Smooth muscle cell (in vitro differentiated cells): Measurements from ENCODE around the gene CUEDC2. TPM values are rescaled to one million over a fixed set of nuclear protein-coding genes. Genes with fewer than 3 reads are reported as not detected.

ENCODE experiments used
- DNase-seq: peaks from one replicate; lab custom pipeline; 2025; ENCODE audit not compliant: unreplicated experiment; lab: John Stamatoyannopoulos, UW
- H2AFZ ChIP-seq: fragments of 200-600 bp; sonication (generic); 2 replicates; pipeline ENCODE4 v1.6.0; 2016; ENCODE audit warnings: antibody characterized with exemption, low read depth, mild to moderate bottlenecking
- H3F3A ChIP-seq: fragments of 200-600 bp; sonication (generic); 2 replicates; pipeline ENCODE4 v1.6.0; 2017; ENCODE audit warnings: antibody characterized with exemption, low read depth
- H3K27ac ChIP-seq: fragments of 200-600 bp; sonication (generic); 2 replicates; pipeline ENCODE4 v1.5.1; 2016; ENCODE audit warnings: low read depth, mild to moderate bottlenecking
- H3K27me3 ChIP-seq: fragments of 200-600 bp; sonication (generic); 2 replicates; pipeline ENCODE4 v1.6.1; 2016; ENCODE audit warnings: low read depth, mild to moderate bottlenecking
- H3K36me3 ChIP-seq: fragments of 200-600 bp; sonication (generic); 2 replicates; pipeline ENCODE4 v1.5.1; 2016; ENCODE audit warnings: low read depth
- H3K4me1 ChIP-seq: fragments of 200-600 bp; sonication (generic); 2 replicates; pipeline ENCODE4 v1.5.1; 2016; ENCODE audit warnings: low read depth
- H3K4me2 ChIP-seq: fragments of 200-600 bp; sonication (generic); 2 replicates; pipeline ENCODE4 v1.6.0; 2016; ENCODE audit warnings: mild to moderate bottlenecking
- H3K4me3 ChIP-seq: fragments of 200-600 bp; sonication (generic); 2 replicates; pipeline ENCODE4 v1.5.1; 2016; ENCODE audit warnings: mild to moderate bottlenecking
- H3K79me2 ChIP-seq: fragments of 200-600 bp; sonication (generic); 2 replicates; pipeline ENCODE4 v1.6.0; 2016; ENCODE audit warnings: low read depth, mild to moderate bottlenecking
- H3K9ac ChIP-seq: fragments of 200-600 bp; sonication (generic); 2 replicates; pipeline ENCODE4 v1.6.0; 2016; ENCODE audit warnings: low read depth
- H3K9me3 ChIP-seq: fragments of 200-600 bp; sonication (generic); replicated peaks from 2 replicates; pipeline ENCODE4 v1.5.1; 2016; ENCODE audit warnings: low read depth
- H4K20me1 ChIP-seq: fragments of 200-600 bp; sonication (generic); 2 replicates; pipeline ENCODE4 v1.6.0; 2016; ENCODE audit warnings: low read depth
- WGBS: methylation state at CpG from one replicate; pipeline ENCODE4 v1.1.7; 2016; ENCODE audit warnings: low lambda C conversion rate; 5-methylcytosine and 5-hydroxymethylcytosine counted together
- polyA plus RNA-seq: library from polyadenylated mRNA; unstranded; fragments of >200 nt; fragmentation: Nextera tagmentation; extraction: Ambion mirVana; gene quantifications from 2 replicates; pipeline ENCODE4 v1.2.1, GENCODE V29; 2016
- total RNA-seq: library from RNA; depleted of rRNA; stranded (reverse); fragments of >200 nt; gene quantifications from 2 replicates; pipeline ENCODE4 v1.2.3, GENCODE V29; 2014
- TF ChIP-seq, protein P1 (sequence below): fragments of 200-600 bp; sonication (generic); IDR thresholded peaks from 2 replicates; pipeline ENCODE4 v1.5.1; 2017; ENCODE audit warnings: borderline replicate concordance, mild to moderate bottlenecking, antibody characterized with exemption; ENCODE audit not compliant: insufficient read depth, poor library complexity, severe bottlenecking

Gene CUEDC2
- total and polyA plus RNA-seq, 2 experiments from 2014 or later: 24.7 to 112 TPM

- H3K79me2 ChIP-seq: no peaks in the 10 kb centered on the region
- no peak overlapping the region for H3K9ac ChIP-seq
- DNase-seq: no peak
- H3K27ac ChIP-seq: no peak overlapping the region
- no peaks in the 10 kb centered on the region for H3F3A ChIP-seq
- H3K27me3 ChIP-seq: no peaks in the 10 kb centered on the region
- TF ChIP-seq, protein P1, sequence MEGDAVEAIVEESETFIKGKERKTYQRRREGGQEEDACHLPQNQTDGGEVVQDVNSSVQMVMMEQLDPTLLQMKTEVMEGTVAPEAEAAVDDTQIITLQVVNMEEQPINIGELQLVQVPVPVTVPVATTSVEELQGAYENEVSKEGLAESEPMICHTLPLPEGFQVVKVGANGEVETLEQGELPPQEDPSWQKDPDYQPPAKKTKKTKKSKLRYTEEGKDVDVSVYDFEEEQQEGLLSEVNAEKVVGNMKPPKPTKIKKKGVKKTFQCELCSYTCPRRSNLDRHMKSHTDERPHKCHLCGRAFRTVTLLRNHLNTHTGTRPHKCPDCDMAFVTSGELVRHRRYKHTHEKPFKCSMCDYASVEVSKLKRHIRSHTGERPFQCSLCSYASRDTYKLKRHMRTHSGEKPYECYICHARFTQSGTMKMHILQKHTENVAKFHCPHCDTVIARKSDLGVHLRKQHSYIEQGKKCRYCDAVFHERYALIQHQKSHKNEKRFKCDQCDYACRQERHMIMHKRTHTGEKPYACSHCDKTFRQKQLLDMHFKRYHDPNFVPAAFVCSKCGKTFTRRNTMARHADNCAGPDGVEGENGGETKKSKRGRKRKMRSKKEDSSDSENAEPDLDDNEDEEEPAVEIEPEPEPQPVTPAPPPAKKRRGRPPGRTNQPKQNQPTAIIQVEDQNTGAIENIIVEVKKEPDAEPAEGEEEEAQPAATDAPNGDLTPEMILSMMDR: no peak
- no peaks in the 10 kb centered on the region for H3K9me3 ChIP-seq
- H2AFZ ChIP-seq: no peak overlapping the region
- no peak overlapping the region for H3K4me3 ChIP-seq
- WGBS: 98% methylated on average over 30 of the region's 36 CpGs
- no peak overlapping the region for H3K4me2 ChIP-seq
- no peaks in the 10 kb centered on the region for H3K36me3 ChIP-seq
- no peaks in the 10 kb centered on the region for H3K4me1 ChIP-seq
- no peaks in the 10 kb centered on the region for H4K20me1 ChIP-seq
These were observed 38.5 kb upstream of the CUEDC2 start for GRCh38 chr10:102470579-102471546.

GRCh38 chr10:102468683-102469082, 36.3 kb upstream of the CUEDC2 start:
- no peaks in the 10 kb centered on the region for H3F3A ChIP-seq
- TF ChIP-seq, protein P1: no peak
- H3K4me2 ChIP-seq: no peak overlapping the region
- WGBS: 65% methylated on average over 9 of the region's 9 CpGs
- no peaks in the 10 kb centered on the region for H4K20me1 ChIP-seq
- no peak for DNase-seq
- no peaks in the 10 kb centered on the region for H3K4me1 ChIP-seq
- no peak overlapping the region for H2AFZ ChIP-seq
- H3K27me3 ChIP-seq: no peaks in the 10 kb centered on the region
- H3K4me3 ChIP-seq: no peak overlapping the region
- H3K36me3 ChIP-seq: no peaks in the 10 kb centered on the region
- no peaks in the 10 kb centered on the region for H3K9me3 ChIP-seq
- H3K9ac ChIP-seq: no peak overlapping the region
- H3K27ac ChIP-seq: no peak overlapping the region
- no peaks in the 10 kb centered on the region for H3K79me2 ChIP-seq

DNA sequence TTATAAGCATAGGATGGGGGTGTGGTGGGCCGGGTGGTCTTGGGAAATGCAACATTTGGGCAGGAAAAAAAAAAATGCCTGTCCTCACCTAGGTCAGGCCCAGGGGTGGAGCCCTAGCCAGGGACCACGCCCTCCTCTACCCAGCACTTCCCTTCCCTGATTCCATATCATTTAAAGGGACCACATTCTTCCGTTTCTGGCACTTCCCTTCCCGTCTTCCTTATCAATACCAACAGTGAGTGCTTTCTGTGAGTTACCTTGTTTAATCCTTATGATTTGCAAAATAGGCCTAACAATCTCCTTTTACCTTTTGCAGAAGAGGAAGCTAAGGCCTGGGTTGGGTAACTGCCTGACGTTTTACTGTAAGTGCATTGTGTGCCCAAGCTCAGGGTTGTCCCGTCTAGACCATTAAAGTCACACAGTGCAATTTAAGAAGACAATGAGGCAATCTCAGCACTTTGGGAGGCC, 35.6 kb upstream of the CUEDC2 start:
- 78% methylated on average over 6 of the region's 6 CpGs for WGBS
- Histone ChIP-seq H3K4me2 (no peak overlapping the region), H2AFZ (no peak overlapping the region), H3K9ac (no peak overlapping the region), H3K4me1 (no peaks in the 10 kb centered on the region), H3K36me3 (no peaks in the 10 kb centered on the region), H3K4me3 (no peak overlapping the region), H3K27me3 (no peaks in the 10 kb centered on the region), H3K27ac (no peak overlapping the region), H3K9me3 (no peaks in the 10 kb centered on the region), H3K79me2 (no peaks in the 10 kb centered on the region), H3F3A (no peaks in the 10 kb centered on the region), H4K20me1 (no peaks in the 10 kb centered on the region)
- no peak for DNase-seq
- TF ChIP-seq, protein P1: no peak
